ENCODE data around the gene SCN7A.

The SCN7A gene

DNA sequence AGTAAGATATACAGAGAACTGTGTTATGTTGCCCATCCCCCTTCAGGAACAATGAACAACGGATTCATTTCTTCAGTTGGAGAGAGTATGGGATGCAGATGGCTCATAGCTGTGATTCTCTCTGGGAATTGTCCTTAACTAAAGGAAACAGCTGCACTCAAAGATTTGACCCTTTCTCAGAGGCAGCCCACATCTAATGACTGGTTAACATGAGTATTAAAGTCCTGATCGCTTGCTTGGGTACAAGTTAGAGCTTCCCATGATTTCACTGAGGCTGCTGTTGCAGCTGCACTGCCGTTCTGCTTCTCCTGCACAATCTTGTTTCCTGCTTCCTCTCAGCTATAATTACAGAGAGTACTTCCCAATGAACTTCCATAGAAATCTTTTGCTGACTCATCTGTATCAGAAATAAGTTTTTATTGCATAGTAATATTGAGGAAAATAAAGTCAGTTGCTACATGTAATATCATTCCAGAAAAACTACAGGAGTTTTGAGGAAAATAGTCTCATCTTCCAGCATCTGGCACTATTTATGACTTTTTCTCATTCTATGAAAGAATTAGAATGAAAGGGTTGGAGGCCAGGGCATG lies 105.5 kb downstream of the SCN7A start:
- H3K4me3 ChIP-seq (ENCODE audit: low read depth, low read length): no peak overlapping the region
- TF ChIP-seq, protein P1, sequence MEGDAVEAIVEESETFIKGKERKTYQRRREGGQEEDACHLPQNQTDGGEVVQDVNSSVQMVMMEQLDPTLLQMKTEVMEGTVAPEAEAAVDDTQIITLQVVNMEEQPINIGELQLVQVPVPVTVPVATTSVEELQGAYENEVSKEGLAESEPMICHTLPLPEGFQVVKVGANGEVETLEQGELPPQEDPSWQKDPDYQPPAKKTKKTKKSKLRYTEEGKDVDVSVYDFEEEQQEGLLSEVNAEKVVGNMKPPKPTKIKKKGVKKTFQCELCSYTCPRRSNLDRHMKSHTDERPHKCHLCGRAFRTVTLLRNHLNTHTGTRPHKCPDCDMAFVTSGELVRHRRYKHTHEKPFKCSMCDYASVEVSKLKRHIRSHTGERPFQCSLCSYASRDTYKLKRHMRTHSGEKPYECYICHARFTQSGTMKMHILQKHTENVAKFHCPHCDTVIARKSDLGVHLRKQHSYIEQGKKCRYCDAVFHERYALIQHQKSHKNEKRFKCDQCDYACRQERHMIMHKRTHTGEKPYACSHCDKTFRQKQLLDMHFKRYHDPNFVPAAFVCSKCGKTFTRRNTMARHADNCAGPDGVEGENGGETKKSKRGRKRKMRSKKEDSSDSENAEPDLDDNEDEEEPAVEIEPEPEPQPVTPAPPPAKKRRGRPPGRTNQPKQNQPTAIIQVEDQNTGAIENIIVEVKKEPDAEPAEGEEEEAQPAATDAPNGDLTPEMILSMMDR (conservative IDR thresholded peaks at IDR 0.05; ENCODE audit: low read depth, low read length): no peak
- DNase-seq (ENCODE audit: low read depth): no peak

DNA sequence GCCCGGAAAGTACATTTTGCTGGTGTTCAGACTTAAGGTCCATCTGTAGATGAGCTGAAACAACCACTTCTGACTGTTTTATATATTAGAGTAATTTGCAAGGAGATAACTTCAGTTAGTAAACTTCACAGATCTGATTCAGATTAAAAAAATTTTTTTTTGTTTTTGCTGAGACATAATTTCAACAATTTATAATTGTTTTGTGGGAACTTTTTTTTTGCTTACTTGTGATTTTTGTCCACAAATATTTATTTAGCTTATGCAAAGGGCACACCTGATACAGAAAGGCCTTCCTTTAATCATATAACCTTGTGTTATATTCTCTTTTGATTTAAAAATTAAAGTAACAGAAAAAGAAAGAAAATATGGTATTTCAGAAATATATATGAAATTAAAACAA lies 108.7 kb downstream of the SCN7A start:
- TF ChIP-seq, protein P1 (conservative IDR thresholded peaks at IDR 0.05; ENCODE audit: low read depth, low read length): no peak
- H3K4me3 ChIP-seq (ENCODE audit: low read depth, low read length): no peak overlapping the region
- no peak for DNase-seq (ENCODE audit: low read depth)

DNA sequence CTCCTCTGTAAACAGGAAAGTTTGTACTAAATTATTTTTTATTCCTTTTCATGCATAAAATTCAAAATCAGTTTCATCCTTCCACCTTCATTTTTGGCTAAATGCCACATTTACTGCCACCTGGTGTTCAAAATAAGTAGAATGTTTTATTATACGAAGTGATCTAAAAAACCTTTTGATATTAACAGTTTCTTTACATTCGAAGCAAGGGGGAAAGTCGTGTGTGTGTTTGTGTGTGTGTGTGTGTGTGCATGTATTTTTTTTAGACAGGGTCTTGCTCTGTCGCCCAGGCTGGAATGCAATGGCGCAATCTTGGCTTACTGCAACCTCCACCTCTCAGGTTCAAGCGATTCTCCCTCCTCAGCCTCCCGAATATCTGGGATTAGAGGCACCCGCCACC lies 109.3 kb downstream of the SCN7A start:
- peak; percentile 55 for DNase-seq (ENCODE audit: low read depth)
- TF ChIP-seq, protein P1 (conservative IDR thresholded peaks at IDR 0.05; ENCODE audit: low read depth, low read length): peak; percentile 43
- no peak overlapping the region for H3K4me3 ChIP-seq (ENCODE audit: low read depth, low read length)

DNA sequence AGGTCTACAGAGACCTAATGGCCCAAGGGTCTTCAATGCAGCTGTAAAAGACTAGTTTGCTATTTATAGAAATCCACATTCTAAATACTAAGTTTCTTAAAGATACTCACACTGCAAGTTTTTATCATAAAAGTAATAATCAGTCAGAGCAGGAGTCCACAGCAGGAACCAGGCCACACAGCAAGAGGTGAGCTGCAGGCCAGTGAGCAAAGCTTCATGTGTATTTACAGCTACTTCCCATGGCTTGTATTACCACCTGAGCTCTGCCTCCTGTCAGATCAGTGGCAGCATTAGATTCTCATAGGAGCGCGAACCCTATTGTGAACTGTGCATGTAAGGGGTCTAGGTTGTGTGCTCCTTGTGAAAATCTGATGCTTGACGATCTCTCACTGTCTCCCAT lies 111.6 kb downstream of the SCN7A start:
- DNase-seq (ENCODE audit: low read depth): peak; percentile 30
- TF ChIP-seq, protein P1 (conservative IDR thresholded peaks at IDR 0.05; ENCODE audit: low read depth, low read length): no peak
- H3K4me3 ChIP-seq (ENCODE audit: low read depth, low read length): no peak overlapping the region

DNA sequence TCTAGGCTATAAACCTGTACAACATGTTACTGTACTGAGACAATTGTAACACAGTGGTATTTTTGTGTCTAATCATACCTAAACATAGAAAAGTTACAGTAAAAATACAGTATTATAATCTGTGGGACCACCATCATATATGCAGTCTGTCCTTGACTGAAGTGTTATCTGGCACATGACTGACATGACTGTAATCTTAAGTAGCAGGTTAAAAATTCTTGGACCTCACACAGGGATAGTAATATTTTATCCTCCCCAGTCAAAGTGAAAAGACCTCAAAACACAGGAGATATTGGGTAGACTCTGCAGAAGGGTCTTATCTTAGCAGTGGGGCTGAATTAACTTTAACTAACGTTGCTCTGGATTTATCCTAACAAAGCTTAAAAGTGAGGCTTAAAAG lies 113.4 kb downstream of the SCN7A start:
- TF ChIP-seq, protein P1 (conservative IDR thresholded peaks at IDR 0.05; ENCODE audit: low read depth, low read length): no peak

DNA sequence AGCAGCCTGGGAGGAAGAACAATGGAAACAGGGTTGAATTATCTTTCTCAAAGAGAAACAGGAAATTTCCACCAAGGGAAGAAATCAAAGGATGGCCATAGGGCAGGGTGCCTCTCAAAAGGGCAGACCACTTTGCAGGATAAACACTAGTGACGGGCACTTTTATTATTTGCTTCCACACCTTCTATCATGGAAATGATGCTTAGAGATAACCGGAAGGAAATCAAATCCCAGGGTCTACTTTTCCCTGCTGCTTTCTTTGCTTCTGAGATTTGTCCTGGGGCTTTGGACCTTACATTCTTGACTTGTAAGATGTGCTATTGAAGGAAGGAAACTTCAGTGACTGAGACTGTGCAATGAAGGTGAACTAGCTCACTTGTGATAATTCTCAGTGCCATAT lies 117.2 kb downstream of the SCN7A start:
- TF ChIP-seq, protein P1 (conservative IDR thresholded peaks at IDR 0.05; ENCODE audit: low read depth, low read length): no peak
- no peak for DNase-seq (ENCODE audit: low read depth)
- peak overlapping the region; percentile 2 for H3K4me3 ChIP-seq (ENCODE audit: low read depth, low read length)

More for the DNA sequence above, 113.4 kb downstream of the SCN7A start:
- no peak overlapping the region for H3K4me3 ChIP-seq (ENCODE audit: low read depth, low read length)
- DNase-seq (ENCODE audit: low read depth): no peak

DNA sequence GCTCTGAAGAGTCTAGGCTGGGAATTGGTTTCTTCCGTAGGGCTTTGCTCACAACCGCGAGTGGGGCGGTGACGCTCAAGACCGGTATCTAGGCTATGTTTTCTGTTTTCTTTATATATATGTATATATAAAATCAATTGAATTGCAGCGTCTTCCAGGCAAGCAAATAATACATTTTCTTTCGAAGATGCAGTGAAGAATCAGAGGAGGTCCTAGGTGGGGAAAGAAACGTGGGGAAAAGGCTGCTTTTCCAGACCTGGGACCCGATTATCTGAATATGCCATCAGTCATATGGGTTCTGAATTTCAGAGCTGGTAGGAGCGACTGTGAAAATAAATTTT lies 117.6 kb downstream of the SCN7A start:
- TF ChIP-seq, protein P1 (conservative IDR thresholded peaks at IDR 0.05; ENCODE audit: low read depth, low read length): no peak
- peak overlapping the region; percentile 72 for H3K4me3 ChIP-seq (ENCODE audit: low read depth, low read length)
- DNase-seq (ENCODE audit: low read depth): no peak

Data from choroid plexus epithelial cell (primary cell).